HCT116 (cell line): ENCODE results near the gene PNPLA2.

Experiments used
- CEBPB ChIP-seq: IDR thresholded peaks from 2 replicates; pipeline ENCODE4 v1.6.1; 2012; ENCODE audit warnings: low read depth
- ELF1 ChIP-seq: IDR thresholded peaks from 2 replicates; pipeline ENCODE4 v1.6.1; 2012; ENCODE audit warnings: low read depth, borderline replicate concordance
- FOSL1 ChIP-seq: IDR thresholded peaks from 2 replicates; pipeline ENCODE4 v1.6.1; 2012; ENCODE audit warnings: low read depth
- POLR2A ChIP-seq: IDR thresholded peaks from 2 replicates; pipeline ENCODE4 v1.7.0; 2011; ENCODE audit warnings: borderline replicate concordance; ENCODE audit not compliant: insufficient read depth, insufficient read length; ENCODE audit errors: extremely low read depth
- RAD21 ChIP-seq: IDR thresholded peaks from 2 replicates; pipeline ENCODE4 v1.6.1; 2012; ENCODE audit warnings: low read depth, mild to moderate bottlenecking
- SRF ChIP-seq: IDR thresholded peaks from 2 replicates; pipeline ENCODE4 v1.6.1; 2012; ENCODE audit warnings: low read depth
- YY1 ChIP-seq: IDR thresholded peaks from 2 replicates; pipeline ENCODE4 v1.6.1; 2011; ENCODE audit warnings: low read length, low read depth, moderate library complexity, mild to moderate bottlenecking; ENCODE audit not compliant: insufficient replicate concordance; ENCODE audit errors: extremely low read depth
- ZNF274 ChIP-seq: fragments of 200-500 bp; sonication (Bioruptor generic); IDR thresholded peaks from 2 replicates; pipeline ENCODE4 v1.6.1; 2014; ENCODE audit warnings: mild to moderate bottlenecking, low read depth, low read length, inconsistent platforms
- TF ChIP-seq, protein P1 (sequence below), 3 experiments: fragments of 200-600 bp in 1 of 3; sonication (generic) in 1 of 3; IDR thresholded peaks in 2 of 3; conservative IDR thresholded peaks in 1 of 3; 2 replicates each; pipeline ENCODE4 v1.5.1; 2012 to 2017; ENCODE audit warnings: low read depth in 2 of 3, low read length in 2 of 3, antibody characterized with exemption in 1 of 3, borderline replicate concordance in 1 of 3, control low read depth in 1 of 3, mild to moderate bottlenecking in 1 of 3, mixed read lengths in 1 of 3, mixed run types in 1 of 3, moderate library complexity in 1 of 3; ENCODE audit not compliant: insufficient read depth in 1 of 3
- TF ChIP-seq, protein P2 (sequence below): IDR thresholded peaks from 2 replicates; pipeline ENCODE4 v1.6.1; 2012
- TF ChIP-seq, protein P3 (sequence below): IDR thresholded peaks from 2 replicates; pipeline ENCODE4 v1.6.1; 2012; ENCODE audit warnings: low read depth

DNA sequence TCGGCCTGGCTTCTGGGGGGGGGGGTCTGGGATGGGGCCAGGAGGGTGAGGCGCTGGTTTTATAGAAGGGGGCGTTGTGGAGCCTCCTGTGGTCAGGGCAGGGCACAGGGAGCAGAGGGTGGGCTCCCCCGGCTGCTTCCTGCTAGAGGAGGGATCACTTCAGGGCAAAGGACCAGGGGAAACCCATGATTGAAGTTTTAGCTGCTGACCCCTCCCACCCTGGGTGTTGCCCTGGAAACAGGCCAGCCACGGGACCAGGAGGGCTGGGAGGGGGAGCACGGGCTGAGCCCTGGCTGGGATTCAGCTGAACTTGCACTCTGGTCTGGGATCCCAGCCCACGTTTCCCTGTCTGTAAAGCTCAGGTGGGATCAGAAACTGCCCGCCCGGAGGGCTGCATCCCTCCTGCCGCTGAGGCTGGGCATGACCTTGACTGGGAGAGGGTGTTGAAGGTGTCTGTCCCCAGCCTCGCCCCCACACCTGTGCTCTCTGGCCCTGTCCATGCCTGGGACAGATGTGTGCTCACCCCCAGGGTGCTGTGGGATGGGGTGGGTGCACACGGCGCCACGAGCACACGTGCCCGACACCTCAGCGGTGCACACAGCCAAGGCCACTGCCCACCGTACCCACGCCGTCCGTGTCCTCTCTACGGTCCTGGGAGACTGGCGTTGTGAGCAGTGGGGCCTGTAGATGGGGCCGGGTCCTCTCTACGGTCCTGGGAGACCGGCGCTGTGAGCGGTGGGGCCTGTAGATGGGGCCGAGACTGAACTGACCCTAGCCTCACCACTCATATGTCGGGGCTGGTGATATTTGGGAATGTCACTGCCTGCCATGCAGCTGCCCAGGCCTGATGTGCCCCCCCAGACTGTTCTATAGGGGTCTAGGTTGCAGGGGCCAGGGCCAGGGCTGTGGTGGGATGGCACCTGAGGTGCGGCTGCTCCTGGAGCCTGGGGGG is 26.3 kb downstream of the PNPLA2 start:
- no peak for TF ChIP-seq ELF1
- TF ChIP-seq, protein P1, sequence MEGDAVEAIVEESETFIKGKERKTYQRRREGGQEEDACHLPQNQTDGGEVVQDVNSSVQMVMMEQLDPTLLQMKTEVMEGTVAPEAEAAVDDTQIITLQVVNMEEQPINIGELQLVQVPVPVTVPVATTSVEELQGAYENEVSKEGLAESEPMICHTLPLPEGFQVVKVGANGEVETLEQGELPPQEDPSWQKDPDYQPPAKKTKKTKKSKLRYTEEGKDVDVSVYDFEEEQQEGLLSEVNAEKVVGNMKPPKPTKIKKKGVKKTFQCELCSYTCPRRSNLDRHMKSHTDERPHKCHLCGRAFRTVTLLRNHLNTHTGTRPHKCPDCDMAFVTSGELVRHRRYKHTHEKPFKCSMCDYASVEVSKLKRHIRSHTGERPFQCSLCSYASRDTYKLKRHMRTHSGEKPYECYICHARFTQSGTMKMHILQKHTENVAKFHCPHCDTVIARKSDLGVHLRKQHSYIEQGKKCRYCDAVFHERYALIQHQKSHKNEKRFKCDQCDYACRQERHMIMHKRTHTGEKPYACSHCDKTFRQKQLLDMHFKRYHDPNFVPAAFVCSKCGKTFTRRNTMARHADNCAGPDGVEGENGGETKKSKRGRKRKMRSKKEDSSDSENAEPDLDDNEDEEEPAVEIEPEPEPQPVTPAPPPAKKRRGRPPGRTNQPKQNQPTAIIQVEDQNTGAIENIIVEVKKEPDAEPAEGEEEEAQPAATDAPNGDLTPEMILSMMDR (IDR thresholded peaks at IDR 0.05 in 2 of 3, conservative IDR thresholded peaks at IDR 0.05 in 1 of 3; ENCODE audit: borderline replicate concordance in 1 of 3, insufficient read depth in 1 of 3, low read depth in 2 of 3, low read length in 2 of 3): no peak
- TF ChIP-seq RAD21: no peak
- TF ChIP-seq ZNF274: no peak
- TF ChIP-seq, protein P2, sequence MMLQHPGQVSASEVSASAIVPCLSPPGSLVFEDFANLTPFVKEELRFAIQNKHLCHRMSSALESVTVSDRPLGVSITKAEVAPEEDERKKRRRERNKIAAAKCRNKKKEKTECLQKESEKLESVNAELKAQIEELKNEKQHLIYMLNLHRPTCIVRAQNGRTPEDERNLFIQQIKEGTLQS: no peak
- TF ChIP-seq YY1: no peak
- no peak for TF ChIP-seq POLR2A
- TF ChIP-seq FOSL1: no peak
- TF ChIP-seq, protein P3, sequence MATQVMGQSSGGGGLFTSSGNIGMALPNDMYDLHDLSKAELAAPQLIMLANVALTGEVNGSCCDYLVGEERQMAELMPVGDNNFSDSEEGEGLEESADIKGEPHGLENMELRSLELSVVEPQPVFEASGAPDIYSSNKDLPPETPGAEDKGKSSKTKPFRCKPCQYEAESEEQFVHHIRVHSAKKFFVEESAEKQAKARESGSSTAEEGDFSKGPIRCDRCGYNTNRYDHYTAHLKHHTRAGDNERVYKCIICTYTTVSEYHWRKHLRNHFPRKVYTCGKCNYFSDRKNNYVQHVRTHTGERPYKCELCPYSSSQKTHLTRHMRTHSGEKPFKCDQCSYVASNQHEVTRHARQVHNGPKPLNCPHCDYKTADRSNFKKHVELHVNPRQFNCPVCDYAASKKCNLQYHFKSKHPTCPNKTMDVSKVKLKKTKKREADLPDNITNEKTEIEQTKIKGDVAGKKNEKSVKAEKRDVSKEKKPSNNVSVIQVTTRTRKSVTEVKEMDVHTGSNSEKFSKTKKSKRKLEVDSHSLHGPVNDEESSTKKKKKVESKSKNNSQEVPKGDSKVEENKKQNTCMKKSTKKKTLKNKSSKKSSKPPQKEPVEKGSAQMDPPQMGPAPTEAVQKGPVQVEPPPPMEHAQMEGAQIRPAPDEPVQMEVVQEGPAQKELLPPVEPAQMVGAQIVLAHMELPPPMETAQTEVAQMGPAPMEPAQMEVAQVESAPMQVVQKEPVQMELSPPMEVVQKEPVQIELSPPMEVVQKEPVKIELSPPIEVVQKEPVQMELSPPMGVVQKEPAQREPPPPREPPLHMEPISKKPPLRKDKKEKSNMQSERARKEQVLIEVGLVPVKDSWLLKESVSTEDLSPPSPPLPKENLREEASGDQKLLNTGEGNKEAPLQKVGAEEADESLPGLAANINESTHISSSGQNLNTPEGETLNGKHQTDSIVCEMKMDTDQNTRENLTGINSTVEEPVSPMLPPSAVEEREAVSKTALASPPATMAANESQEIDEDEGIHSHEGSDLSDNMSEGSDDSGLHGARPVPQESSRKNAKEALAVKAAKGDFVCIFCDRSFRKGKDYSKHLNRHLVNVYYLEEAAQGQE: no peak
- TF ChIP-seq CEBPB: no peak
- no peak for TF ChIP-seq SRF
